HL-60/S4 treated with phorbol 12-myristate 13-acetate at 8.2 ng/mL for 4 days and 3 days (cell line): ENCODE measurements around the gene CCL22.
"Not testable (repeated sequence)": the region's sequence is repeated elsewhere in the genome, so short reads cannot be mapped to it uniquely, and the experiment has no call there.

Source experiments
- in situ Hi-C: fragments of 300-500 bp; cut with MboI; formaldehyde crosslinking; loops from 2 replicates; pipeline ENCODE4 v1.15.0; 2022; ENCODE audit warnings: low sequenced_read_pairs

Gene CCL22, protein sequence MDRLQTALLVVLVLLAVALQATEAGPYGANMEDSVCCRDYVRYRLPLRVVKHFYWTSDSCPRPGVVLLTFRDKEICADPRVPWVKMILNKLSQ

DNA sequence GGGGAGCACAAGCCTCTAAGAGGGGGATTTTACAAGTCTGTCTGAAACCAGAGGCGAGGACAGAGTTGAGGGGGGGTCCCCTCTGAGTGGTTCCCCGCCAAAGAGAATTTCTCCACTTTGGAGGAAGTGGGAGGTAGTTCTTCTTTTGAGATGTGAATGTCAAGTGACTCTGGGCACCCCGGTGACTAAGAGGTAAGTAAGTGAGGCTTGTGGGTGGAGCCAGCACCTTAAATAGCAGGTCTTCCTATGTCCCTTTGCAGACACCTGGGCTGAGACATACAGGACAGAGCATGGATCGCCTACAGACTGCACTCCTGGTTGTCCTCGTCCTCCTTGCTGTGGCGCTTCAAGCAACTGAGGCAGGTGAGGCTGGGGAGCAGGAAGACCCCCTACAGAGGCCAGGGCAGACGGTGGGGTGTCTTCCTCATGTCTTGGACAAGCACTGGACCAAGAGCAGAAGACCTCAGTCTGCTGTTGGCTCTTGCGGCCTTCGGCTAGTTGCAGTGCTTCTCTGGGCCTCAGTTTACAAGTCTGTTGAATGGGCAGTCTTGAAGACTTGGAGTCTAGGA lies at the start of gene CCL22:
Gene CCL22 (plus strand): TSS at position 257 of the 569 bp plus-strand sequence. CDS start 34 bp downstream, at position 291.
- in situ Hi-C loops: no loop called here

DNA sequence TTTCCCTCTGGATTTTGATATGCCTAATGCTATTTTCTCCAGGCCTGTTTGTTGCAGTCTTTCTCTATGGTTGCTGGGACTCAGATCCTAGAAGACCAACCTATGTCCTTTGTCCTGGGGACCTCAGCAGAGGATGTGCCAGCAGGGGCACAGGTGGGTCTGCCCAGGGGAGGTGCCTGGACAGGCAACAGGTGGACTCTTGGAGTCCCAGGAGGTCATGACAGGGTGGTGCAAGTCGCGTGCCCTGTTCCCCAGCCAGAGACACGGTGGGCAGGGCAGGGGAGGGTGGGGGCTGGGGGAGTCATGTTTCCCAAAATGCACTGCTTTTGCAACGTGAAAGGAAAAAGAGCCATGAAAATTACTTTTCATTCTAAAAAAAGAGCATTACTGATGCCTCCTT lies 47.8 kb upstream of the CCL22 start:
- in situ Hi-C loops: no loop called here

DNA sequence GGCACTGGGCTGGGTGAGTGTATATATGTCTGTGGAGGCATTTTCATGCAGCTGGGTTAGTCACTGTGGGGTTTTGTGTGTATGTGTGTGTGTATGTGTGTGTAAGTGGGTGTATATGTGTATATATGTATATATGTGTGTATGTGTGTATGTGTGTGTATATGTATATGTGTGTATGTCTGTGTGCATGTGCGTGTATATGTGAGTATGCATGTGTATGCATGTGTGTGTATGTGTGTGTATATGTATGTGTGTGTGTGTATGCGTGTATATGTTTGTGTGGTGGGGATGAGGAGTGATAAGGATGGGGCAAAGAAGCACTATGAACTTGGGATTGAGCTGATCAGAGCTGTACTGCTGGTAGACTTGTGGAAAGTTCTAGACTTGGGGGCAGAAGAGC lies 45.1 kb upstream of the CCL22 start:
- in situ Hi-C loops: no loop called here

DNA sequence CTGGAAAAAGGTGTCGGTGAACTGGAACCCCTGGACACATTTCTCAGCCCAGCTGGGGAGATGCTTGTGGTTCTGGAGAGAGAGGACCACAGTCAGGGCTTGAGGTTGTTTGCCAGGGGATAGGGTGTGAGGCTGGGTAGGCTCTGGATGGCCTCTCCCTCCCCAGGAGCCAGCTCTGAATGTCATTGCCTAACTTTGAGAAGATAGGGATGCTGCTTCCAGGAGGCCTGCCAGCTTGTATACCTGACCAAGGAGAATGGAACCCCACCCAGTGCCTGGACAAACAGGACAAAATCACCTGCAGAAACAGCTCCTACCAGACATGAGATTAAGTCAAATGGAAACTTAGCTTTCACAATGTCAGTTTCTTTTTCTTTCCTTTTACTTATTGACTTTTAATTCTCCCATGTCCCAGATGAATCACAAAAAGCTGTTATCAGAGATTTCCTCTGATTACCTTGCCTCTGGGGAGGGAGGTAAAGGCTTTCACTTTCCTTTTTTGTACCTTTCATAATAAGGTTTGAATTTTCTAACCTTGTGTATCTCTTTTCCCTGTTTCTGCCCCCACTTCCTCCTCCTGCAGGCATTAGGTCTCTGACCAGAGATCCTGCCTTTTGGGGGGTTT lies 44.3 kb upstream of the CCL22 start:
- in situ Hi-C loops: no loop called here

DNA sequence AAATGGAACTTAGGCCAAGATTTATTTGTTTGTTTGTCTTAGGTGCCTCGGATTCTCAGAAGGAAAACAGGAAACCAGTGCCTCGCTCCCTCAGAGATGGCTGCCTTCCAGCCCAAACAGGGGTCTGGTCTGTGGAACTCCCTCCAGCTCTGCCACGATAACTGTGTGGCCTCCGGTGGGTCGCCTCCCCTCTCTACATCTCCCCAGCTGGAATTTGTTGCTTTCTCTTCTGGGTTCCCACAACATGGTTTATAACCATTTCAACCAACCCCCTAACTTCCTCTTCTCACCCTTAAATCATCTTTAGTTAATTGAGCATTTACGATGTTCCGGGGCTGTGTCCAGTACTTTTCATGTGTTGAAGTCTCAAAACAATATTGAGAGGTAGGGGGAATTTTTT lies 43.2 kb upstream of the CCL22 start:
- in situ Hi-C loops: no loop called here

DNA sequence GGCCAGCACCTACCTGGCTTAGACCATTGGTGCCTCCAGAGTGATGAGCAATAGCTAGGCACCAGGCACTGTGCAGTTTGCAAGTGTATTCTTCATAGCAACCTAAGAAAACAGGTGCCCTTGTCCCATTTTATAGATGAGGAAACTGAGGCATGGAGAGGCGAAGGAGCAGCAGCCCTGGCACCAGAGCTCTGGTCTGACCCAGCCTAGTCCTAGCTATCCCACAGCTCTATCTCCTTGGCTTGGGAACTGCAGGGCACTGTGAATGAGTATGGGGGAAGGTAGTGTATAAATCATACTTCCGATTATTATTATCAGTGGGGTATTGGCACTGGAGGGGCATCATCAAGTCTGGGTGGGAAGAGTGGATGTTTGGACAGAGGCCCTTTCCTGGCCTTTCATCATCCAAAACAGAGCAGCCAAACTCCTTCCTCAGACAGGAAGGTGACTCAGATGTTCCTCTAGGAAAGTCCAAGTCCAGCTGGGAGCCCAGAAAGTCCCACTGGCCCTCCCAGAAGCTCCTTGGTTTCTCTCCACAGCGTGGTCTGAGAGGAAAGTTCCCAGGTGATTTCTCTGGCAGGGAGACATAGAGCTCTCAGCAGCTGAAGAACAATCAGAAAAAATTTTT lies 42.1 kb upstream of the CCL22 start:
- in situ Hi-C loops: no loop called here

DNA sequence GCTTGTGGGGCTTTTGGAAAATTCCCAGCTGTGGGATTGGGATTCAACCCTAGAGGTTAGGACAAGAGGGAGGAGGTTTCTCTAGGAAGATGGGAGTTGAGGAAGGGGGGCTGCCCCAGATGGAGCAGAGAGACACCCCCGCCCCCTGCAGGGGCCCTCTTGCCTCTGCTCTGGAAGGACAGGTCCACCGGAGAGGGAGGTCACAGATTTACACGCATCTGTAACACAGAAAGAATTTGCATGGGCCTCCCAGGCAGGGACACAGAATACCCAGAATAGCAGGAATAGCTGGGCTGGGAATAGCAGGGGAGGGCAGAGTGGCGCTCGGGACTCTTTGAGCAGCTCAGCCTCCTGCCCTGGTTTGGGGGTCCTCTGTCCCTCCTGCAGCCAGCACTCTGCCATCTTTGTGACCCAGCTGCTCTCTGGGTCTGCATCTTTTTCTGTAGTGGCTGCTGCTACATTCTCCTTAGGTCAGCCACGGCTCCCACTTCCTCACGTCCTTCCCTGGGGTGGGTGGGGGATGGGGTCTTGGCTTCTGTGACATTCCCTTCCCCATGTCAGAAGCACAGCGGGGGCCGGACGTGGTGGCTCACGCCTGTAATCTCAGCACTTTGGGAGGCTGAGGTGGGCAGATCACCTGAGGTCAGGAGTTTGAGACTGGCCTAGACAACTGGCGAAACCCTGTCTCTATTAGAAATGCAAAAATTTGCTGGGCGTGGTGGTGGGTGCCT lies 40.2 kb upstream of the CCL22 start:
- in situ Hi-C loops: no loop called here

DNA sequence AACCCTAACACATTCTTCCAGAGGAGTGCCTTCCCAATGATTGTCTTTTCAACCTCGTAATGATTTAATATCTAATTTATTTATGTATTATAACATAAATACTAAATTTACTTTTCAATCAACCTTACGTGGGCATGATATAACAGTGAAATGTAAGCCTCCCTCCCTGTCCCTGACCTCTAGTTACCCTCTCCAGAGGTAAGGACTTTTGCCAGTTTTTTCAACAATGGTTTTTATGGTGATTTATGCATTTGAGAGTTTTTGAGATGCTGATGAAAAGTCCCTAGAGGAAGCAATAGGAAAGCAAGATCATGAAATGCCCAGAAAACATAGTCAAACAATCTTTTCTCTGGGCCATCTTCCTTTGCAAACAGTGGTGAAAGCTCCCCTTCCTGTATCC lies 38.9 kb upstream of the CCL22 start:
- in situ Hi-C loops: no loop called here

DNA sequence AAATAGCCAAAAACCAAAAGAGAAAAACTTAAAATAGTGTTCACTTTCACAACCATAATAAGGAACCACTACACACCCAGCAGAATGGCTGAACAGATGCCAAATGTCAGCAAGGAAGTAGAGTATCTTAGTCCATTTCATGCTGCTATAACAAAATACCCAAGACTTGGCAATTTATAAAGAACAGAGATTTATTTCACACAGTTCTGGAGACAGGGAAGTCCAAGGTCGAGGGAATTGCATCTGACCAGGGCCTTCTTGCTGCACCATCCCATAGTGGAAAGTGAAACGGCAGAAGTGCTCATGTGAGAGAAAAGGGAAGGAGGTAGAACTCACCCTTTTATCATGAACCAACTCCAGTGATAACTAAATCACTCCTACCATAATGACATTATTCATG lies 33.8 kb upstream of the CCL22 start:
- in situ Hi-C loops: no loop called here

DNA sequence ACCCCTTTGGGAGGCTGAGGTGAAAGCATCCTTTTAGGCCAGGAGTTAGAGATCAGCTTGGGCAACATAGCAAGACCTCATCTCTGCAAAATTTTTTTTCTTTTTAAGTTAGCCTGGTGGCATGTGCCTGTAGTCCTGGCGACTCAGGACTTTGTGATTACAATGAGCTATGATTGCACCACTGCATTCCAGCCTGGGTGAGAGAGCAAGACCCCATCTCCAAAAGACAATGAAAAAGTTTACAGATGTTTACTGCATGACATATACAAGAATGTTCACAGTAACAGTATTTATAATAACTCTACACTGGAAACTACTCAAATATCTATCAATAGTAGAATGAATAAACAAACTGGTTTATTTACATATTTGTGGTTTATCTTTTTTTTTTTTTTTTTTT lies 33.1 kb upstream of the CCL22 start:
- in situ Hi-C loops: no loop called here

DNA sequence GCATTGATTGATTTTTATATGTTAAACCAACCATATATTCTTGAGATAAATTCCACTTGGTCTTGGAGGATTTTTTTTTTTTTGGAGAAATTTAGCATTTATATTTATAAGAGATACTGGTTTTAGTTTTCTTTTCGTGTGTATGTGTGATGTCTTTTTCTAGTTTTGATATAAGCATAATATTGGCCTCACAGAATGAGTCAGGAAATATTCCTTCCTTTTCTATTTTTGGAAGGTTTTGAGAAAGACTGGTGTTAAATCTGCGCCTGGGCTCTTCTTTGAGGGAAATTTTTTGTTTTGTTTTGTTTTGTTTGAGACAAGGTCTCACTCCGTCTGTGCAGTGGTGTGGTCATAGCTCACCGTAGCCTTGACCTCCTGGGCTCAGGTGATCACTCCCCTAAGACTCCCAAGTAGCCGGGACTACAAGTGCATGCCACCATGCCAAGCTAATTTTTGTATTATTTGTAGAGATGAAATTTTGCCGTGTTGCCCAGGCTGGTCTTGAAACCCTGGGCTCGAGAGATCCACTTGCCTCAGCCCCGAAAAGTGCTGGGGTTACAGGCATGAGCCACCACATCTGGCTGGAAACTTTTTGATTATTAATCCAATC lies 28.8 kb upstream of the CCL22 start:
- in situ Hi-C loops: no loop called here

DNA sequence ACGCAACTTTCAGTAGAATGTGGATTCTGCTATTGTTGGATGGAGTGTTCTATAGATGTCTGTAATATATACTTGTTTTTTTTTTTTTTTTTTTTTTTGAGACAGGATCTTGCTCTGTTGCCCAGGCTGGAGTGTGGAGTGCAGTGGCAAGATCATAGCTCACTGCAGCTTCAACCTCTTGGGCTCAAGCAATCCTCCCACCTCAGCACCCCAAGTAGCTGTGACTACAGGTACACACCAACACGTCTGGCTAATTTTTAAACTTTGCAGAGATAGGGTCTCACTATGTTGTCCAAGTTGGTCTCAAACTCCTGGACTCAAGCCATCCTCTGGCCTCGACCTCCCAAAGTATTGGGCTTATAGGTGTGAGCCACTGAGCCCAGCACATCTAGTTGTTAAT lies 27.2 kb upstream of the CCL22 start:
- in situ Hi-C loops: no loop called here

DNA sequence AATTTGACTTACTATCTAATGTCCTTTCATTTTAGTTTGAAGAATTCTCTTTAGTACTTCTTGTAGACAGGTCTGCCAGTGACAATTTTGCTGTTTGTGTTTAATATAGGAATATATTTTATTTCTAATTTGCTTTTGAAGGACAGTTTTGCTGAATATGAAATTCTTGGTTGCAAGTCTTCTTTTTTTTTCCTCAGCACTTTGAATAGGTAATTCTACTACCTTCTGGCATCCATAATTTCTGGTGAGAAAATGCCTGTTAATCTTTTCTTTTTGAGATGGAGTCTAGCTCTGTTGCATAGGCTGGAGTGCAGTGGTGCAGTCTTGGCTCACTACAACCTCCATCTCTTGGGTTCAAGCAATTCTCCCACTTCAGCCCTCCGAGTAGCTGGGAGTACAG lies 25.2 kb upstream of the CCL22 start:
- in situ Hi-C loops: no loop called here

DNA sequence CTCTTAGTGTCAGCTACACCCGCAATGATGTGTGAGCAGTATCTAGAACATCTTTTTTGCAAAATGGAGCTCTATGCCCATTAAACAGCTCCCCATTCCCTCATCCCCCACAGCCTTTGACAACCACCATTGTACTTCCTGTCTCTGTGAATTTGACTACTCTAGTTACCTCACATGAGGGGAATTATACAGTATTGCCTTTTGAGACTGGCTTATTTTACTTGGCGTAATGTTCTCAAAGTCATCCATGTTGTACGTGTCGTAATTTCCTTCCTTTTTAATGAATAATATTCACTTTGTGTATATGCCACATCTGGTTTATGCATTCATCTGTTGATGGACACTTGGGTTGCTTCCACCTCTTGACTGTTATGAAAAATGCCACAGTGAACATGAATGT lies 23.2 kb upstream of the CCL22 start:
- in situ Hi-C loops: no loop called here

DNA sequence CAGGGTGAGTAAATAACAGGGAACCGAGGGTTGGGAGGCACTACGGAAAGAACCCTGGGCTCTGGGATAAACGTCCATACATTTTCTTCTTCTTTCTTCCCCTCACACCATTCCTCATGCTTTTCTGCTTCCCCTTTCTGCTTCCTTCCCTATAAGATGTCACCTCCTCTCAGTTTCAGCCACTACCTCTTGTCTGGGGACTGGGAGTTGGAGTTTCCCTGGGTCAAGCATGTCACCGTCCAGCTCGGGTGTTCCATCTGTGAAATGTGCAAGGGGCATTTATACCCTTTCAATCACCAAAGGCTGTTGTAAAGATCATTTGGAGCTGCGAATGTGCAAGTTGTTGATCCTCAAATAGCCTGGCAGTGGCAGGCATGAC lies 17.5 kb upstream of the CCL22 start:
- in situ Hi-C loops: no loop called here

DNA sequence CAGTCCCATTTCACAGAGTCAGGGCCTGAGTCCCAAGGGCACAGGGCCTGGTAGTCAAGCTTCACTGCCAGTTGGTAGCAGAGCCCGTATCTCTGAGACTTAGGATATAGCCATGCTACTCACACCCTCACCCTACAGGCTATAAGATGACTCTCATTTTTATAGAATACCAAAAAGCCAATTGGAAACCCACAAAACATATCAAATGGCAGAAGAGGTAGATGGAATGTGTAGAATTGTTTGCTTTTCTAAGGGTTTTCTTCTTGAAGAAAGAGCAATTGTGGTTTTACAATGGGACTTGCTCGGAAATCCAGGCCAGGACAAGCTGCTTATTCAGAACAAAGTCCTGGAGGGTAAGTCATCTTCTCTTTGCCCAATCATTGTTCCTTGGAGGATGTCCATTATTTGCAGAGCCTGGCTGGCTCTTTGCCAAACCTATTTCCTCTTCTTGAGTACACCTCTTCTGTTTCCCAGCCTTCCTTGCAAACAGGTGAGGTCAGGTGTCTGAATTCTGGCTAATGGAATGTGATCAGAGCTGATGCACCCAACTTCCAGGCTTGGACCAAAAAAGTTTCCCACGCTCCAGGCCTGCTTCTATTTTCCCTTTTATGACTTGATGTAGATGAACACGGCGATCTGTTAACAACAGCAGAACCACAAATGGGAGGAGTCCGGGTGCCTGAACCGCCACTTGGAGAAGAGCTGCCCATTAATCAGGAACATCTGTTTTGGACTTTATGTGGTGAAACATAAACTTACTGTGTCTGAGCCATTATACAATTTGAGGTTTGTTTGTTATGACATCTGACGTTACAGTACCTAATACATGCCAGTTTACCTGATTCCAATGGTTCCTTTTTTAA lies 16.9 kb upstream of the CCL22 start:
- in situ Hi-C loops: no loop called here

DNA sequence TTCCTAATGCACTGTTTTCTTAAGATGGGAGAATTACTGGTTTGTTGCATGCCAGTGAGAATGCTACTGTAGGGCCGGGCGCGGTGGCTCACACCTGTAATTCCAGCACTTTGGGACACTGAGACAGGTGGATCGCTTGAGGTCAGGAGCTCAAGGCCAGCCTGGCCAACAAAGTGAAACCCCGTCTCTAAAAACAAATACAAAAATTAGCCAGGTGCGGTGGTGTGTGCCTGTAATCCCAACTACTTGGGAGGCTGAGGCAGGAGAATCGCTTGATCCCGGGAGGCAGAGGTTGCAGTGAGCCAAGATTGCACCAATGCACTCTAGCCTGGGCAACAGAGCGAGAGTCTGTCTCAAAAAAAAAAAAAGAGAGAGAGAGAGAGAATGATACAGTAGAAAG lies 16.0 kb upstream of the CCL22 start:
- in situ Hi-C loops: not testable (repeated sequence)

DNA sequence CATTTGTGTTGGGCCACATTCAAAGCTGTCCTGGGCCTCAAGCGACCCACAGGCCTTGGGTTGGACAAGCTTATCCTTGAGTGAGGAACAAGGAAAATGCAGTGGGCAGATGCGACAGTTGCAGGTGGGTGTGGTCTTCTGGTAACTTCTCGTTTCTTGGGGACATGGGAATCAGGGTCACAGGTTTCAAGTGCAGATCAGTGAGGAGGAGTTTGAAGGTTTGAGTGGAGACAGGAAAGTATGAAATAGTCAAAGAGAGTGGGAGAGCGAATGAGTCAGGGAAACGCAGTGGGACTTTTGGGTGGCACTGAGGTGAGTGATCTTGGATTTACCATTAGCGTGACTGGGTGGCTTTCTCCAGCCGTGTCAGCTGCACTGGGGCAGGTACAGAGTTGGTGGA lies 15.4 kb upstream of the CCL22 start:
- in situ Hi-C loops: no loop called here

DNA sequence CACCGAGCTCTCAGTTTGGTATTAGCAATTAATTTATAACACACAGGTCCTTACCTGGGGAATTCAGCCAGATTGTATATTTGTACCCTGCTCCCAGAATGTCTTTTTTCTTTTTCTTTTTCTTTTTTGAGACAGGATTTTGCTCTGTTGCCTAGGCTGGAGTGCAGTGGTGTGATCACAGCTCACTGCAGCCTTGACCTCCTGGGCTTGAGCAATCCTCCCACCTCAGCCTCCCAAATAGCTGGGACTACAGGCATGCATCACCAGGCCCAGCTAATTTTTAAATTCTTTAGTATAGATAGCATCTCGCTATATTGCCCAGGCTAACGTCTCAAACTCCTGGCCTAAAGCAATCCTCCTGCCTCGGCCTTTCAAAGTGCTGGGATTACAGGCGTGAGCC lies 14.5 kb upstream of the CCL22 start:
- in situ Hi-C loops: not testable (repeated sequence)

DNA sequence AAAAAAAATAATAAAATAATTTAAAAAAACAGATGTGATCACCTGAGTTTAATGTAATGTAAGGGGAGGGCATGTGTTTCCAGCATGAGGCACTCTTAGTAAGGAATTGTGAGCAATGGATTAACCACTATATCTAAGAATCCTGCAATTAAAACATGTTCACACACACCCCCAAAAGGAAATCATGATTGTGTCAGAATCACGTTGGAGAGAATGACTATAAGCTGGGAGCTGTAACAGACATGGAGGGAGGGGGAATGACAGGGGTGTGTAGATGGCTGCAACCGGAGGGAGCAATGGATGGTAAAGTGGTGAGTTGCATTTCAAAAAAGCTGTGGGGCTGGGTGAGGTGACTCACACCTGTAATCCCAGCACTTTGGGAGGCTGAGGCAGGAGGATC lies 13.6 kb upstream of the CCL22 start:
- in situ Hi-C loops: no loop called here
